ENCODE data around the gene GNB1L. TPM values are rescaled to one million over a fixed set of nuclear protein-coding genes. Genes with fewer than 3 reads are reported as not detected.
"Not testable (repeated sequence)": the region's sequence is repeated elsewhere in the genome, so short reads cannot be mapped to it uniquely, and the experiment has no call there.

The GNB1L gene
- total and polyA plus RNA-seq, 2 experiments from 2014 or later, result 3.5 to 5.5 TPM

DNA sequence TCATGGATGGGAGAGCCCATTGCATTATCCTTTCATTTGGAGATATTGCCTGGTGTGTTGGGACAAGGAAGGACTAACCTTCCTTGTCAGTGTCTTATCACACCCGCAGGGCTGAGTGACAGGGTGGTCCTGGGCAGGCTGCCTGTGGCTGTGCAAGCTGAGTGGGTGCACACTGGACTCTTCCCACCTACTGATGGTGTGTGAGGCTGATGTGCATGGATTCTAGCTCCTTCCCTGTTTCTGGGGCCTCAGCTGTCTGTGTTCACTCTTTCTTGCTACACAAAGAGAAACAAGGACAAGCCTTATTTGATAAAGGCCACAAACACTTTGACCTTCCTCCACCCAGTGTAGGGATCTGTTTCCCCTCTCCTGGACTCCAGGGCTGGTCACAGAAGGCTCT is 72.1 kb downstream of the GNB1L start:
- Histone ChIP-seq H3K27me3 (peaks cover 15% of the 10 kb centered on the region), H3K36me3 (no peaks in the 10 kb centered on the region), H3K4me3 (no peak overlapping the region)

DNA sequence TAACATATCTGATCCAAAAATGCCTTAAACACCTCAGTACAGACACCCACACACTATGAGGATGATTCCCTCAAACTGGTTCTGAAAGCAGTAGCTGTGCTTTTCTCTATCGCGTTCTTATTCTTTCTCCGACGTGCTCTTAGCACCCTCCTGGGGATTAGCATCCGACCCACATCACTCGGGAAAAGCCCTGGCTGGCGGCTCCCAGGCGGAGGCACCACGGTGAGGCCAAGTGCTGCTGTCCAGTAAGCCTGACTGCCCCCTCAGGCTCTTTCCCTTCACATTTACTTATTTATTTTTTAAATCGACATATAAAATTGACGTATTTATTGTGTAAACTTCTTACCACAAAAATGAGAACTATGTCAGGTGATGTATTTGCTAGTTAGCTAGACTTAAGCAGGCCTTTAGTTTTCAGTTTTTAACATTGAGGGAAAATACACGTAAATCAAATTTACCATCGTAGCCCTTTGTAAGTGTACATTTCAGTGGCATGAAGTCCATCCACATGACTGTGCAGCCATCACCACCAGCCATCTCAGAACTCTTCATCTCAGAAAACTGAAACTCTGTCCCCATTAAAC is 74.9 kb downstream of the GNB1L start:
- TF ChIP-seq, protein P1, sequence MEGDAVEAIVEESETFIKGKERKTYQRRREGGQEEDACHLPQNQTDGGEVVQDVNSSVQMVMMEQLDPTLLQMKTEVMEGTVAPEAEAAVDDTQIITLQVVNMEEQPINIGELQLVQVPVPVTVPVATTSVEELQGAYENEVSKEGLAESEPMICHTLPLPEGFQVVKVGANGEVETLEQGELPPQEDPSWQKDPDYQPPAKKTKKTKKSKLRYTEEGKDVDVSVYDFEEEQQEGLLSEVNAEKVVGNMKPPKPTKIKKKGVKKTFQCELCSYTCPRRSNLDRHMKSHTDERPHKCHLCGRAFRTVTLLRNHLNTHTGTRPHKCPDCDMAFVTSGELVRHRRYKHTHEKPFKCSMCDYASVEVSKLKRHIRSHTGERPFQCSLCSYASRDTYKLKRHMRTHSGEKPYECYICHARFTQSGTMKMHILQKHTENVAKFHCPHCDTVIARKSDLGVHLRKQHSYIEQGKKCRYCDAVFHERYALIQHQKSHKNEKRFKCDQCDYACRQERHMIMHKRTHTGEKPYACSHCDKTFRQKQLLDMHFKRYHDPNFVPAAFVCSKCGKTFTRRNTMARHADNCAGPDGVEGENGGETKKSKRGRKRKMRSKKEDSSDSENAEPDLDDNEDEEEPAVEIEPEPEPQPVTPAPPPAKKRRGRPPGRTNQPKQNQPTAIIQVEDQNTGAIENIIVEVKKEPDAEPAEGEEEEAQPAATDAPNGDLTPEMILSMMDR (IDR thresholded peaks at IDR 0.05; ENCODE audit: low read depth, low read length), result no peak
- no peak for DNase-seq (ENCODE audit: low read depth in 1 of 2, low spot score in 1 of 2)
- no peak overlapping the region for H3K4me3 ChIP-seq
- H3K36me3 ChIP-seq, result no peaks in the 10 kb centered on the region
- no peaks in the 10 kb centered on the region for H3K4me1 ChIP-seq (ENCODE audit: low read depth)
- no peaks in the 10 kb centered on the region for H3K9me3 ChIP-seq (ENCODE audit: low read depth)
- no peak overlapping the region for H3K27ac ChIP-seq
- H3K27me3 ChIP-seq, result peaks cover 22% of the 10 kb centered on the region

More for the DNA sequence above, 72.1 kb downstream of the GNB1L start:
- H3K4me1 ChIP-seq (ENCODE audit: low read depth), result no peaks in the 10 kb centered on the region
- DNase-seq (ENCODE audit: low read depth in 1 of 2, low spot score in 1 of 2), result no peak
- TF ChIP-seq, protein P1 (IDR thresholded peaks at IDR 0.05; ENCODE audit: low read depth, low read length), result no peak
- no peak overlapping the region for H3K27ac ChIP-seq
- H3K9me3 ChIP-seq (ENCODE audit: low read depth), result no peaks in the 10 kb centered on the region

DNA sequence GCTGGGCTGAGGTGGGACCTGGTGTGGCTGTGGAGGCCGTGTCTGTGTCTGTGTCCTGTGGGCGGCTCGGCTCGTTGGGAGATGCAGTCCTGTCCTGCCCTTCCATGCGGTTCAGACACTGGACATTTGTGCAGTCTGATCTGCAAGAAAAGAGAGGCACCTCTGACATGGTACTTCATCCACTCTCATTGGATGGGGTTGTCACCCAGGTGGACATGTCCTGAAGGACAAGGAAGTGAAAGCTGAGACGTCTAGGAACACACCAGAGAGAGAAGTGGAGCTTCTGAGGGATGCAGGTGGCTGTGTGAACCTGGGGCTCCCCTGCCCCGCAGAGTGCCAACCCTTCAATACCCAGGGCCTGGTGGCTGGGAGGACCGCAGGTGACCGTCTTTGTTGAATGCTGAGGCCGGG is 75.7 kb downstream of the GNB1L start:
- no peak for DNase-seq (ENCODE audit: low read depth in 1 of 2, low spot score in 1 of 2)
- TF ChIP-seq, protein P1 (IDR thresholded peaks at IDR 0.05; ENCODE audit: low read depth, low read length), result no peak
- Histone ChIP-seq H3K27ac (no peak overlapping the region), H3K4me1 (ENCODE audit: low read depth) (no peaks in the 10 kb centered on the region), H3K27me3 (peaks cover 30% of the 10 kb centered on the region), H3K9me3 (ENCODE audit: low read depth) (no peaks in the 10 kb centered on the region), H3K4me3 (no peak overlapping the region), H3K36me3 (no peaks in the 10 kb centered on the region)

DNA sequence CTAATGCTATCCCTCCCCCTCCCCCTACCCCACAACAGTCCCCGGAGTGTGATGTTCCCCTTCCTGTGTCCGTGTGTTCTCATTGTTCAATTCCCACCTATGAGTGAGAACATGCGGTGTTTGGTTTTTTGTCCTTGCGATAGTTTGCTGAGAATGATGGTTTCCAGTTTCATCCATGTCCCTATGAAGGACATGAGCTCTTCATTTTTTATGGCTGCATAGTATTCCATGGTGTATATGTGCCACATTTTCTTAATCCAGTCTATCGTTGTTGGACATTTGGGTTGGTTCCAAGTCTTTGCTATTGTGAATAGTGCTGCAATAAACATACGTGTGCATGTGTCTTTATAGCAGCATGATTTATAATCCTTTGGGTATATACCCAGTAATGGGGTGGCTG is 77.5 kb downstream of the GNB1L start:
- not testable (repeated sequence) for H3K4me3 ChIP-seq; H3K27ac ChIP-seq; H3K9me3 ChIP-seq (ENCODE audit: low read depth); H3K36me3 ChIP-seq; DNase-seq (ENCODE audit: low read depth in 1 of 2, low spot score in 1 of 2); H3K4me1 ChIP-seq (ENCODE audit: low read depth)
- H3K27me3 ChIP-seq, result peaks cover 48% of the 10 kb centered on the region

DNA sequence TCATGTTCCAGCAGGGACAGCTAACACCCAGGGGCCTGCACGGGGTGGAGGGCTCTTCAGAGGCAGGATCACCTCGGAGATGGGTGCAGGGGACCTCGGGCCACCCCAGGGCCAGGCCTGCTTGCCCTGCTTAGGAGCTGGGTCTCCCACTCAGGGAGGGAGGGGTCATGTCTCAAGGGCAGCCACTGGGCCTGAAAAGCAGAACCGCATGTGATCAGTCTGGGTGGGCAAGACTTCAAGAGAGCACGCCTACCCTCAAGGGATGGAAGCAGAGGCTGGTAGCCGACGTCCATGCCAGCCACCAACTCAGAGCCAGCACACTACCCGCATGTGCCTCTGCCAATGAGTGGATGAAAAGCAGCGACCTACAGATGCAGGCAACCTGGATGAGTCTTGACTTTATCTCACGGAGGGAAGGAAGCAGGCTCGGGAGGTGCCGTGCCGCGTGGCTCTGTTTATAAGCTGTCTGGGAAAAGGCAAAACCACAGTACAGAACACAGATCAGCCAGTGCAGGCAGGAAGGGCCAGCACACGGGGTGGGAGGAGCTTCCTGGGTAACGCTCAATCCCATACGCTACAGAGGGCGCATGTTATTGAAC is 78.1 kb downstream of the GNB1L start:
- Histone ChIP-seq H3K36me3 (no peaks in the 10 kb centered on the region), H3K27me3 (peaks cover 54% of the 10 kb centered on the region), H3K4me3 (no peak overlapping the region), H3K4me1 (ENCODE audit: low read depth) (peaks cover 2% of the 10 kb centered on the region), H3K9me3 (ENCODE audit: low read depth) (no peaks in the 10 kb centered on the region), H3K27ac (no peak overlapping the region)
- no peak for DNase-seq (ENCODE audit: low read depth in 1 of 2, low spot score in 1 of 2)
- TF ChIP-seq, protein P1 (IDR thresholded peaks at IDR 0.05; ENCODE audit: low read depth, low read length), result no peak

DNA sequence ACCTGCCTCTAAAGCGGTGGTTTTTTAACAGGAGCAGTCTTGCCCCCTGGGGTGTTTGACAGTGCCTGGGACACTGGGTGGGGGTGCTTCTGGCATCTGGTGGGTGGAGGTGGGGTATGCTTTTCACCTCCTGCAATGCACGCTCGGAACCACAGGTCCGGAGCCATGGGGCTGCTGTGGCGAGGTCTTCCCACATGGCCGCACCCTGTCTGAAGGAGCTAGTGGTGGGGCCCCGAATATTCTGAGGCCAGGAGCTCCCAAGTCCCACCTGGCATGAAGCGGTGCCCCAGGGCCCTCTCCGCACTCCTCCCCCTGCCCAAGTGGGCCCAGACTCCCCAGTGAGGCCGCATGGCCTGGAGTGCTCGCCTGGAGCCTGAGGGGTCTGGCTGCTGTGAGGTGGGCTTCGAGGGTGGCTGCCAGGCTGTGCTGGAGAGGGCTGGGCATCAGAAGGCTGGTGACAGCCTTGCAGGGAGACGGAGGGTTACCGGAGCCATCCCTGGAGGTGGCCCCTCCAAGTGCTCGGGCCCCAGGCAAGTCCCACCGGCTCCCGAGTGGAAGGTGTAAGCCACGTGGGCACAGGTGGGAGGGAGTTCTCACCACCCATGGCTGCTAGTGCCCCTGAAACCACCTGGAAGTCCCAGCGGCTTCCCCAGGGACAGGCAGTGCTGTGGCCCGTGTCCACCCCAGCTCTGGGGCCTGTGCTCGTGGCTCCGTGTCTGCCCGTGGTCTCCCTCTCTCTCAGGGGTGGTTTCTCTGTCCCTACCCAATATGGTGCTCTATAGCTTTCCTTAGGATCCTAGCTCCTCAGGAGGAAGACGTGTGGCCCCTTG is 79.0 kb downstream of the GNB1L start:
- H3K4me3 ChIP-seq, result no peak overlapping the region
- no peak overlapping the region for H3K27ac ChIP-seq
- peaks cover 63% of the 10 kb centered on the region for H3K27me3 ChIP-seq
- TF ChIP-seq, protein P1 (IDR thresholded peaks at IDR 0.05; ENCODE audit: low read depth, low read length), result no peak
- H3K9me3 ChIP-seq (ENCODE audit: low read depth), result no peaks in the 10 kb centered on the region
- H3K36me3 ChIP-seq, result no peaks in the 10 kb centered on the region
- no peak for DNase-seq (ENCODE audit: low read depth in 1 of 2, low spot score in 1 of 2)
- H3K4me1 ChIP-seq (ENCODE audit: low read depth), result peaks cover 2% of the 10 kb centered on the region
